Measurements from ENCODE around the gene WWOX. TPM values are rescaled to one million over a fixed set of nuclear protein-coding genes. Genes with fewer than 3 reads are reported as not detected.

WWOX gene
- total RNA-seq, 1 donor from 2014 or later: 19.0 TPM

DNA sequence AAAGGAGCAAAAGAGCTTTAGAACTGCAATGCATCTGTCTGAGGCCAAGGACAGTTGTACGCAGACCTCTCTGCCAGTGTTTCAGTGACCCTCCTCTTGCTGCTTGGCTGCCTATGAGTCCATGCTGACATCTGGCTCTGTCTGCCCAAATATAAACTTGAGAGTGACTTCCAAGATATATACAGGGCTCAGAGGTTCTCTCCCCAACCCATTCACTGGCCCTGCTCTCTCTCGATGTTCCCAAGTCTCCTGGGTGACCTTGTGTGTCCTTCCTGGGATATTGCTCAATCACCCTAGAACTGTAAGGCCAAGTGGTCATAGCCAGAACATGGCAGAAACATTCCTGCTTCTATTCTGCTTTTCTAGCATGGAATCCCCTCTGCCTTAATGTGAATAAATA is 716.3 kb downstream of the WWOX start:
- intact Hi-C loops (cut with micrococcal nuclease): no loop called here

DNA sequence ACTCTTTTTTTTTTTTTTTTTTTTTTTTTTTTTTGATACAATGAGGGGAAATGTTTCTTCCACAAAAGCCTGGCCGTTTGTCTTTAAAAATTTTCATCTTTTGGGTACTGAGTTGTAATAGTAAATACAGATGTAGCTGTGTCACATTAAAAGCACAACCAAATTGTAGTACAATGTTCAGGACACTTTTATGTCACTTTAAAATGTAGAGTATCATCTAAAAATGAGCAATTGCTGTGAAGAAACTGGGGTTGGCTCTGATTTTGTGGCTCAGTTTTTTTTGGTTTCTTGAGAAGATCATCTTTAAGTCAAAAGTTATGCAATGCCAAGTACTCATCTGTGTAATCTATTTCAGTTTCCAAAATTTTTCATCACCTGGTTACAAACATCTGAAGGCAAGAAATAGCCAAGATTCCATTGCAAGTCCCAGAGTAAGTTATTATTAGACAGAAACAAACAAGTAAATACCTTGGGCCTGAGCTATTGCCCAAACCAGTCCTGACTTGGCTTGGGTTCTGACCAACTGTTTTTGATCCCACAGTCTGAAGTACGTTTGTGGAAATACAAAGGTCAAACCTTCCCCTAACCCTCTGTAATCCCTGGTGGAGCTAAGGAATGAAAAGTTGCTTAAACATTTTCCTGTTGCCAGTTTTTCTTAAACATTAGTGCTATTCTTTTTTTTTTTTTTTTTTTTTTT is 717.2 kb downstream of the WWOX start:
- intact Hi-C loops (cut with micrococcal nuclease): no loop called here

DNA sequence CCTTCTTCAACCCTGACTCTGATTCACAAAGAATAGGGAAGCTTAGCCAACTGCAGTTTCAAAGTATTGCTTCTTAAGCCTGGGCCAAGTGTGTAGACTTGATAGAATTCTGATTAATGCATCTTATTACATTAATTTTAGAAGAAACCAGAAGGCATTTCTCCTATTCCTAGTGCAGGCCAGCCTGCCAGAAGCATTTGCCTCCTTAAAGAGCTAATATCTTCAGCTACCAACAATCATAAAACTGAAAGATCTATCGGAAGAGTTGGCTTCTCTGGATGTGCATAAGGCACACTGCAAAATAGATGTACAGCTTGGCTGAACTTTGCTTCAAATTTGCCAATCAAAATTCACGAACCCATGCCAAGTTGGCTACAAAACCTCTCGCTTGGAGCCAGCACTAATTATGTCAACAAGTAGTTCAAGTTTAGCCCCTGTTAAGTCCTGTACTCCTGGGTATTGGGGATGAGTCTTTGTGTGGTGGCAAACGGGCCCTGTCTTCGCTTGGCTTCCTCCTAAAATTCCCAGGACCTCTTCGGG is 717.8 kb downstream of the WWOX start:
- intact Hi-C loops (cut with micrococcal nuclease): no loop called here

- intact Hi-C loops (cut with micrococcal nuclease): no loop called here
Measured at GRCh38 chr16:78821335-78821734, 721.9 kb downstream of the WWOX start.

DNA sequence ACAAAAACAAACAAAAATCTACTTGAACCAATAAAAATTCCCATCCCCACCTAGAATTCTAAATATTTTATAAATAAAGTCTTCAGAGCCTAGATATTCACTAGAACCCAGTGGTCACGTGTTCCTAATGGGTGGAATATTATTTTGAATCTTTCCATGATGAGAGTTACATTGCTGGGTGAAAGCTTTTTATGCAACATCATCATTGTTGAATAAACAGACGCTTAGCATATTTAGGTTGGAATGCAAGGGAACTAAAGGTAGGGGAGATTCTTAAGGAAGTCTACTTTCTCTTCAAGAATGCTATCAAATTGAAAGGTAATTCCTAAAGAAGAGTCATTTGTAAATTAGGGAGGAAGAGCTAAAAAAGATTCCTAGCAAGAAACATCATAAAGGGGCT is 723.1 kb downstream of the WWOX start:
- intact Hi-C loops (cut with micrococcal nuclease): no loop called here

DNA sequence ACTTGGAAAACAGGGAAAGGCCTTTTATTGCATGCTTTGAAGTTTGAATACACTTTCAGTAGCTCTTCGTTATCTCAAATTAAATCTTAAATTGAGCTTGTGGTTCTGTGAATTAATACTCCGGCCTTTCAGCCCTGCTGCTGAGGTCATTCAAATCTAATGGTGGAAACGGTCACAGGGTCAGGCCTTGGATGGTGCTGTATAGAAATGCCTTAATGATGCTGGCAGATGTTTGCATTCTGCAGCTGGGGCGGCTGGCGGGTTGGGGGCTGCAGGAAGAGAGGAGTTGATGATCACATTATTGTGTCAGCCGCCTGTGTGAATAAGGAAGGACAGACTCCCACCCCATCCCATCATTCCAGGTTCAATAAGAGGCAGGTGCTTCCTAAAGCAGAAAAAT is 723.6 kb downstream of the WWOX start:
- intact Hi-C loops (cut with micrococcal nuclease): no loop called here

- intact Hi-C loops (cut with micrococcal nuclease): no loop called here
Measured at GRCh38 chr16:78829280-78829679, 729.8 kb downstream of the WWOX start.

GRCh38 chr16:78830599-78830998 is 731.1 kb downstream of the WWOX start:
- intact Hi-C loops (cut with micrococcal nuclease): no loop called here

DNA sequence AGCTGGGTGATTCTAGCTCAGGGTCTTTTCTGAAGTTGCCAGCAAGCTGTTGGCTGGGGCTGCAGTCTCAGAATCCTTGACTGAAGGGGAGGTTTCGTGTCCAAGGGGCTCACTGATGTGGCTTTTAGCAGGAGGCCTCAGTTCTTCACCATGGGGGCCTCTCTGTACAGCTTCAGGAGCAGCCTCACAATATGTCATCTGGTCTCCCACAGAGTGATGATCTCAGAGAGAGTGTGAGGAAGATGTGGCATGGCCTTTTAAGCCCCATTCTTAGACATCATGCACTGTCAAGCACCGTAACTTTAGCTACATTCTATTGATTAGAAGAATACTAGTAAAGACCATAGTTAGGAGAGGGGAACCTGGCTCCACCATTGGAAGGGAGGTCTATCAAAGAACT is 732.6 kb downstream of the WWOX start:
- intact Hi-C loops (cut with micrococcal nuclease): no loop called here

- intact Hi-C loops (cut with micrococcal nuclease): no loop called here
Measured at GRCh38 chr16:78836802-78837491, 737.5 kb downstream of the WWOX start.

DNA sequence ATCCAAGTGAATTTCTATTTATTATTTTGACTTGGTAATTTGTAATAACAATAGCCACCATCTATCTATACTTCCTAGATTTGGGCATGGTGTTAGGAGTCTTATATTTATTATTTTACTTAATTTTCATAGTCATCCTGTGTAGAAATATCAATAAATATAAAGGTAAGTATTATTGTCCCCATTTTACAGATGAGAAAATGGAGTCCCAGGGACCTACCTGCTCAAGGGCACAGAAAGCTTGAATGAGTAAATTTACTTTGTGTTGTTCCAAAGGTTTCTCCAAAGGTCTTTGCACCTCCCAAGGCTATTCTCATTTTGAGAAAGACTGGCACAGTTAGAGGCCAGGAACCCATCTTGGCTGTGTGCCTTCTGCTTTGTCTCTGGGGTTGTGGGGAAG is 738.3 kb downstream of the WWOX start:
- intact Hi-C loops (cut with micrococcal nuclease): no loop called here

- intact Hi-C loops (cut with micrococcal nuclease): no loop called here
Measured at GRCh38 chr16:78838276-78838675, 738.8 kb downstream of the WWOX start.

DNA sequence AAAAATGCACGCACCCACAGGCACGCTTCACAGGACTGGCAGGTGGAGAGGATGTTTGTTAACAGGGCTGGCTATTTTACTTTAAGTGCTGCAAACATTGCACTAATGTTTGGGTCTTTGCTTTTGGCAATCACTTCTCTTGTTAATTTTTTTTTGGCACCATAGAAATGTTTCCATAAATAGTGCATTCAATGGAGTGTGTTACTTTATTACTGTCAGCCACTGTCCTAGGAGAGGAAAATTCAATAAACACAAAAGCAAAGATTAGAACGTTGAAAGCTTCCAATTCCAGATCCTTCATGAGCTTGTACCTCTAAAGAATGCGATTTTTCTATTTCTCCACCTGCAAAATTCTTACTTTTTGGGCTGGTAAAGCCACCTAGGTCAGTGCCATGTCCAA is 743.5 kb downstream of the WWOX start:
- intact Hi-C loops (cut with micrococcal nuclease): no loop called here

GRCh38 chr16:78843978-78844377 is 744.5 kb downstream of the WWOX start:
- intact Hi-C loops (cut with micrococcal nuclease): no loop called here

GRCh38 chr16:78844682-78845081 is 745.2 kb downstream of the WWOX start:
- intact Hi-C loops (cut with micrococcal nuclease): no loop called here

DNA sequence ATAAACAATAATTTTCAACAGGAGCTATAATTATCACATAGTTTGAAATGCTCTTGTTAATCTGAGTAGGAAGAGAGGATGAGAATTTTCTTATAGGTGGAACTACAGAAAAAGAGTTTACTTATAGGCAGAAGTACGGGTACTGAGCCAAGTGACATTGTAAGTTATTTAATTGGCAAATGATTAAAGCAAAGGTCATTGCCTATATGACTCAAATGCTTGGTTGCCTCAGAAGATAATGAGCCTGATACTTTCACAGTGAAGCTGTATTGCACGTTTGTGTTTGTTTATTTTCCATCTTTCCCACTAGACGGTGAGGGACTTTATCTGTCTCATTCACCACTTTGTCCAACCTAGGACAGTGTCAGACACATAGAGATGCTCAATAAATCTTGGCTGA is 751.8 kb downstream of the WWOX start:
- intact Hi-C loops (cut with micrococcal nuclease): no loop called here

DNA sequence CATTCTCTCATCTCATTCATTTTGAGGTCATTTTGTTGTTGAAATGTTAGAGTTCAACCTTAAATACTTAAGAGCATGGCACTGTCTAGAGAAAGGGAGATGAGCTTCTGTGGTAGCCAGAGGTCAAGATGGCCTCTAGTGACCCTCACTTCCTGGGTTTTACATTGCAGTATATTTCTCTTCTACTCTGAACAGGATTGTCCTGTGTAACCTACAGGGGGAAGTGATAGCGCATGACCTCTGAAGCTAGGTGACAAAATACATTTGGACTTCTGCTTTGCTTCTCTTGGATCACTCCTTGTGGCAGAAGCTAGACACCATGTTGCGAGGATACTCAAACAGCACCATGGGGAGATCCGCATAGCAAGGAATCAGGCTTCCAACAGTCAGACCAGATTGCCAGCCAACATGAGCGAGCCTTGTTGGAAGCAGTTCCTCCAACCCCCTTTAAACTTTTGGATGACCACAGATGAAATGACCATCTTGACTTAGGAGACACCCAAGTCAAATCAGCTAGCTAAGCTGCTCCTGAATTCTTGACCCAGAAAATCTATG is 752.7 kb downstream of the WWOX start:
- intact Hi-C loops (cut with micrococcal nuclease): no loop called here

DNA sequence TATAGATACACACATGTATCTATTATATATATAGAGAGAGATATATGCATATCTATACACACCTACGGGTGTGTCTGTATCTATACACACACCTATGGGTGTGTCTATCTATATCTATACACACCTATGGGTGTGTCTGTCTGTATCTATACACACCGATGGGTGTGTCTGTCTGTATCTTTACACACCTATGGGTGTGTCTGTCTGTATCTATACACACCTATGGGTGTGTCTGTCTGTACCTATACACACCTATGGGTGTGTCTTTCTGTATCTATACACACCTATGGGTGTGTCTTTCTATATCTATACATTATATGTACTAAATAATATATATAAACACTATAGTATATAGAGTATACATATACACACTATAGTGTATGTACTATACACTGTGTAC is 762.6 kb downstream of the WWOX start:
- intact Hi-C loops (cut with micrococcal nuclease): no loop called here

DNA sequence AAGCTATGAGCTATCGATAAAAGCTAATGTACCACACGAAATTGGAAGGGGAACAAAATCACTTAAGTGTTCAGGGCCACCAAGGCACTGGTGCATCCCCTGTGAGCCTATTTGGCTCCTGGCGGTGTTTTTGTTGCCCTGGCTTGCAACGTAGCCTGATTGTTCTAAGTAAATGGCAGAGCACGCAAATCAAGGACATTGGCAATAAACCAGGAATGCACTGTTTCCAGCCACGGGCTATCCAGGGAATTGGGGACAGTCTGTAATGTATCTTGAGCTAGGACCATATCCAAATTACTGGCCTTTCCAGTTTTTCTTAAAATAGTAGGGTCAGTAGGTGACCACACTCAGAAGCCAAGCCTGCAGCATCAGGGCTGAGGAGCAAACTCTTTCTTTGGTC is 767.1 kb downstream of the WWOX start:
- intact Hi-C loops (cut with micrococcal nuclease): no loop called here

DNA sequence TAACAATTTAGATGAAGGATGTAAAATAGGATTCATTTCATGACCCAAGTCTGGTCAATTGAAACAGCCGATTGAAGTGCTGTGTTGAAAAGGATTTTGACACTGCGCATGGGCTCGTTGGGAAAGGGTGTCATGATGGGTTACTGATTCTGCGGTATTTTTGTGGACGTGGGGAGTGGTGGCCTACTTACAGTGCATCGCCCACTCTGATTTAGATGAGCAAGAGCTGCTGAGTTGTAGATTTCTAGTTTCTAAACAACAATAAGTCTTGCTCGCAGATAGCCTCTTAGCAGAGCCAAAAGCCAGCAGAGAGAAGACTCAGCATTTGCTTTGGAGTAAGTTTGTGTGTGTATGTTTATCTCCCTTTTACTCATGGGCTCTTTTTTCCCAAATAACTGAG is 770.0 kb downstream of the WWOX start:
- intact Hi-C loops (cut with micrococcal nuclease): no loop called here

DNA sequence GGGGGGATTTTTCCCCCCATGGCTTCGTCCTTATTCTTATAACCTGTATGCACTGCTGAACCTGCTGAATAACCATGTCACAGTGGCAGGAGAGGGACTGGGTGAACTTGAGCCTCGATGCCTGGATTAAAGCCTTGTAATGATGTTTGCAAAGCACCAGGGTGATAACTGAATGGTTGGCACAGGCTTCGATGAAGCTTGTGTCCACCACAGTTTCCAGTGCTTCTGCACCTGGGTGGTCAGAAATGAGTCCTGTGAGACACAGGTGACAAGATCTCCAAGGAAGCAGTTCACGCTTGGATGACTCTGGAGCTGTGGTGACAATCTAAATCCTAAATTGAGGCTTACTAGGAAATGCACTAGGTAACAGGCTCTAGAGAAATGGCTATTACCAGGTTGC is 771.8 kb downstream of the WWOX start:
- intact Hi-C loops (cut with micrococcal nuclease): no loop called here

DNA sequence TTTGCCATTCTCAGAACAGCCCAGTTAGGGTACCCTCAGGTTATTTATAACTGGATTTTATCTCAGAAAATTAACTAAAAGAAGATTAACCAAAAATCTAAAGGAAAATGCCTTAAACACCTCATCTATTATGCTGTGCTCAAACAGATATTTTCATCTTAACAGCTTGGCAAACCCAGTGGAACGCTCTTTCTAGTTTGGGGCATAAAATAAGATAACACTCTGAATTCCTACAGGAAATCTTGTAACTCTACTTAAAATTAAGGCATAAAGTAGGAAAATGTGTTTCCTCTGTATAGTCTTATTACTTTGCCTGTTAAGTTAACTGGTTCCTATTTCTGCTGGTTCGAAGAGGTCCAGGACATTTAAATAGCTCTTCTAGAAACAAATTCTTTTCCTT is 777.2 kb downstream of the WWOX start:
- intact Hi-C loops (cut with micrococcal nuclease): no loop called here
